K562 treated with DMSO at 1 percent for 24 hours (cell line): ENCODE results near the gene DPYSL5. TPM values are rescaled to one million over a fixed set of nuclear protein-coding genes. Genes with fewer than 3 reads are reported as not detected.

ENCODE experiments used
- total RNA-seq: library from RNA; unstranded; fragments of 300-600 nt; gene quantifications from 2 replicates; pipeline ENCODE4 v1.2.3, GENCODE V29; 2022; ENCODE audit warnings: low read depth; ENCODE audit not compliant: insufficient read depth

The DPYSL5 gene, protein sequence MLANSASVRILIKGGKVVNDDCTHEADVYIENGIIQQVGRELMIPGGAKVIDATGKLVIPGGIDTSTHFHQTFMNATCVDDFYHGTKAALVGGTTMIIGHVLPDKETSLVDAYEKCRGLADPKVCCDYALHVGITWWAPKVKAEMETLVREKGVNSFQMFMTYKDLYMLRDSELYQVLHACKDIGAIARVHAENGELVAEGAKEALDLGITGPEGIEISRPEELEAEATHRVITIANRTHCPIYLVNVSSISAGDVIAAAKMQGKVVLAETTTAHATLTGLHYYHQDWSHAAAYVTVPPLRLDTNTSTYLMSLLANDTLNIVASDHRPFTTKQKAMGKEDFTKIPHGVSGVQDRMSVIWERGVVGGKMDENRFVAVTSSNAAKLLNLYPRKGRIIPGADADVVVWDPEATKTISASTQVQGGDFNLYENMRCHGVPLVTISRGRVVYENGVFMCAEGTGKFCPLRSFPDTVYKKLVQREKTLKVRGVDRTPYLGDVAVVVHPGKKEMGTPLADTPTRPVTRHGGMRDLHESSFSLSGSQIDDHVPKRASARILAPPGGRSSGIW
- total RNA-seq = not detected in 2 replicates

DNA sequence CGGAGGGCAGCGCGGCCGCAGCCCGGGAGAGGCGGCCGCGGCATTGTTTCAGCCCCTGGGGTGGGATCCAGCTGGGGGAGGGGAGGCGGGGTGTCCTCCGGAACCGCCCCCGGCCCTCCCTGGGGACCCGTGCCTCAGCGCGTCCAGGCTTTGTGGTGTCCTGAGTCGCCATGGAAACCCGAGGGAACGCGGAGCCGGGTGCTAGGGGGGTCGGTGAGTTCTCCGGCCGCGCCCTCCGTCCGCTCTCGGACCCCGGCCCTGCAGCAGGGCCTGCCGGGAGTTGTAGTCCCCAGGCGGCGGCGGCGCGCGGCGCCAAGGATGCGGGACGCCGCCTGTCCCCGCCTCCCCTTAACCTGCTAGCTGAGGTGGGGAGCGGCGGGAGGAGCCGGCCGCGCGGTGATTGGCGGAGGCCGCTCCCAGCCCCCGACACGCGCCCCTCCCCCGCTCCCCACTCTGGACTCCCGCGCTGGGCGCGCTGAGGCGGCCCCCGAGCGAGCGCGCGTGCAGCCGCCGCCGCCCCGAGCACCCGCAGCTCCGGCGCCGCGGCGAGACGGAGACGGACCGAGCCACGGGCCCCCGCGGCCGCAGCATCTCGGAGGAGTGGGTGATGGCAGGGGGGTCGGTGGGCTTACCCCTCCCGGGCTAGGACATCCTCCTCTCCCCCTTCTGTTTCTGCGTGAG is at the start of gene DPYSL5:
TSS of gene DPYSL5 (plus strand) at position 478 of the 681 bp plus-strand sequence. CDS start 50,368 bp downstream, outside the sequence.

DNA sequence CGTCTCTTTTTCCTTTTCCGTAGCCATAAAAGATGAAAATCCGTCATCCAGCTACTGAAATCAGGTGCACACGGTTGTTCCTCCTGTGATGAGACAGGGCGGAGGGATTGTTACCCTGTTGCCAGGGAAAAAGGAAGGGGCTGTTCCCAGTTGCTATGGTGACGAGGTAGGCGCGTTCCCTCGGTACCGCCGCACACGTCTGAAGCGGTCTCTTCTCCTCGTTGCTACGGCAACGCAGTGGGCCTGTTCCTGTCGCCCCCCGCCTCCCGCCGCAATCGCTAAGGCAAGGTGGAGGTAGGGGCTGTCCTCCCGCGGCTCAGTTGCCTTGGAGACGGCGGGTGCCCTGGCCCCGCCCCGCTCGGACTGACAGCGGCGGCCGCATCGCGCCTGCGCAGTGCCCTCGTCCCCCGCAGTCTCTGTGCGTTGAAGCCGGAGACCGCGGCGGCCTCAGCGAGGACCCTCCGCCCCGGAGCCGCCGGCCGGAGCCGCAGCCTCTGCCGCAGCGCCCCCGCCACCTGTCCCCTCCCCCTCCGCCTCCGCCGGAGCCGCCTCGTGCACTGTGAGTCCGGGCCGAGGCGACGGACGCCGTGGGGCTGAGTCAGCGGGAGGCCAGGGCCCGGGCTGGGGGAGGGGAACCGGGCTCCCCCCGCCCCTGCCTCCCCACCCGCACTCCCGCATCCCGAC is 122.5 kb downstream of the DPYSL5 start, which contains the start of gene MAPRE3:
TSS of gene MAPRE3 (plus strand) at position 394 of the 684 bp plus-strand sequence. CDS start 51,582 bp downstream, outside the sequence.

Other genes starting within 250 kb of the DPYSL5 start
- gene CIB4, start 206.8 kb upstream of the DPYSL5 start, total RNA-seq = not detected in 2 replicates
- 0.08 TPM in 1 of 2 replicates, not detected in the other for gene KCNK3, start 155.4 kb upstream of the DPYSL5 start, total RNA-seq
- gene SLC35F6, start 83.8 kb upstream of the DPYSL5 start, total RNA-seq = 22.5 and 25.8 TPM in 2 replicates
- 57.5 and 67.3 TPM in 2 replicates for gene CENPA, start 62.1 kb upstream of the DPYSL5 start, total RNA-seq
- gene MAPRE3, start 122.5 kb downstream of the DPYSL5 start, total RNA-seq = 56.8 and 61.9 TPM in 2 replicates
- 113 and 117 TPM in 2 replicates for gene TMEM214, start 184.8 kb downstream of the DPYSL5 start, total RNA-seq
- 39.3 and 43.3 TPM in 2 replicates for gene AGBL5, start 203.5 kb downstream of the DPYSL5 start, total RNA-seq
- 226 and 237 TPM in 2 replicates for gene OST4, start 223.5 kb downstream of the DPYSL5 start, total RNA-seq
- 4.9 and 5.4 TPM in 2 replicates for gene EMILIN1, start 230.5 kb downstream of the DPYSL5 start, total RNA-seq
- 18.6 and 18.8 TPM in 2 replicates for gene KHK, start 238.6 kb downstream of the DPYSL5 start, total RNA-seq